ENCODE results near the gene MXD1.

The MXD1 gene

DNA sequence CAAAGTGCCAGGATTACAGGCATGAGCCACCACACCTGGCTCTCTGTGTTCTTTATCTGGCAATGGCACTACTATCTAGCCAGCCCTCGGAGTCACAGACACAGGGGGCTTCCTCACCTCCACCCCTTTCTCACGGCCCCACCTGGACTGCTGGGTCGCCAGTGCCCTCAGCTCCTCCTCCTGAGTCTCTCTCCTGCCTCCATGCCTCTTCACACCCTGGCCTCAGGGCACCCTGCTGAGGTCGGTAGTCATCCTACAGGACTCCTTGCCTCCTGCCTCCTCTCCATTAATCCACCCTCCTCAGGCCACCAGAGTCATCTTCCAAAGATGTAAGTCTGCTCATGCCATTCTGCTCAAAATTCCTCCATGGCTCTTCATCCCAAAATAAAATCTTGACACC is 55.1 kb downstream of the MXD1 start:
- H3K9me3 ChIP-seq (ENCODE audit: insufficient read depth, low read depth, low read length) = peaks cover 3% of the 10 kb centered on the region
- H4K12ac ChIP-seq (ENCODE audit: low read depth, low read length) = no peak overlapping the region
- no CpG with 5 or more reads among the region's 4 CpGs for WGBS (ENCODE audit: extremely low coverage, insufficient coverage, insufficient read length)
- H3K27ac ChIP-seq (ENCODE audit: low read depth, low read length) = no peak overlapping the region
- no peak overlapping the region for H3K4me2 ChIP-seq (ENCODE audit: low read length)
- no peak overlapping the region for H4K8ac ChIP-seq (ENCODE audit: low read depth, low read length)
- no peak overlapping the region for H3K4ac ChIP-seq (ENCODE audit: low read depth, low read length)
- no peak overlapping the region for H3K14ac ChIP-seq (ENCODE audit: low read length)
- H3K23ac ChIP-seq (ENCODE audit: low read length) = no peak overlapping the region
- H2BK5ac ChIP-seq (ENCODE audit: low read depth, low read length, poor library complexity) = no peak overlapping the region
- peaks cover 7% of the 10 kb centered on the region in 2 experiments for H3K4me1 ChIP-seq (ENCODE audit: control insufficient read depth in 1 of 2, insufficient read depth in 2 of 2, low read length in 2 of 2)
- peaks cover 2% of the 10 kb centered on the region for H3K79me2 ChIP-seq (ENCODE audit: control insufficient read depth, insufficient read depth, low read length, poor library complexity)
- H3K4me3 ChIP-seq (ENCODE audit: low read depth, low read length) = no peak overlapping the region
- H2BK120ac ChIP-seq (ENCODE audit: insufficient read depth, low read length, poor library complexity) = no peak overlapping the region
- H3K27me3 ChIP-seq (ENCODE audit: insufficient read depth, low read length) = no peaks in the 10 kb centered on the region
- H2AFZ ChIP-seq (ENCODE audit: insufficient read depth, low read length, poor library complexity) = no peak overlapping the region
- H3K9ac ChIP-seq (ENCODE audit: low read length) = no peak overlapping the region
- no peak overlapping the region for H2BK12ac ChIP-seq (ENCODE audit: low read length)
- no peak overlapping the region for H3K18ac ChIP-seq (ENCODE audit: low read length)
- no peak overlapping the region for H2AK5ac ChIP-seq (ENCODE audit: low read length)
- no peak overlapping the region for H4K91ac ChIP-seq (ENCODE audit: low read depth, low read length)
- no peaks in the 10 kb centered on the region for H3K36me3 ChIP-seq (ENCODE audit: control insufficient read depth in 1 of 2, insufficient read depth in 2 of 2, low read length in 2 of 2)
- DNase-seq = peak; percentile 91 to 92
- H3K79me1 ChIP-seq (ENCODE audit: low read length) = peaks cover 2% of the 10 kb centered on the region

DNA sequence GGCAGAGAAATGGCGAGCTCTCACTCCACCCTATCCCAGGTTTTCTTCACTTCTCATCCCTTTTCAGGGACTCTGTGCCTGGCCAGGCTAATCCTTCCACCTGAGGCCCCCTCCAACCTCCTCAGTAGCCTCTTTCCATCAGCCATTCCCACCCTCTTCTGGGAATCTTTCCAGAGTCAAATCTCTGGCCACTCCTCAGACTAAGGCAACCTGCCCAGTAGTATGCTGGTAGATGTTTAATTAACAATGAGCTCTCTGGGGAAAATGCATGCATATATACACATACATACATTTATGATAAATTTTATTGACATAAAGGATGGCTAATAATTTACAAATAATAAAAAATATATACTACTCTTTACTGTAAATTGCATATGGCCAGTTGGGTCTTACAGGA is 57.9 kb downstream of the MXD1 start:
- Histone ChIP-seq H3K14ac (ENCODE audit: low read length) (no peak overlapping the region), H3K4me1 (ENCODE audit: control insufficient read depth in 1 of 2, insufficient read depth in 2 of 2, low read length in 2 of 2) (peaks cover 2 to 4% of the 10 kb centered on the region in 2 experiments), H3K23ac (ENCODE audit: low read length) (no peak overlapping the region), H3K4ac (ENCODE audit: low read depth, low read length) (no peak overlapping the region), H2BK120ac (ENCODE audit: insufficient read depth, low read length, poor library complexity) (no peak overlapping the region), H3K9ac (ENCODE audit: low read length) (no peak overlapping the region), H2BK12ac (ENCODE audit: low read length) (no peak overlapping the region), H3K79me2 (ENCODE audit: control insufficient read depth, insufficient read depth, low read length, poor library complexity) (peaks cover 2% of the 10 kb centered on the region), H4K8ac (ENCODE audit: low read depth, low read length) (no peak overlapping the region), H3K27me3 (ENCODE audit: insufficient read depth, low read length) (no peaks in the 10 kb centered on the region), H3K79me1 (ENCODE audit: low read length) (peaks cover 4% of the 10 kb centered on the region), H3K27ac (ENCODE audit: low read depth, low read length) (no peak overlapping the region), H3K36me3 (ENCODE audit: control insufficient read depth in 1 of 2, insufficient read depth in 2 of 2, low read length in 2 of 2) (no peaks in the 10 kb centered on the region), H4K12ac (ENCODE audit: low read depth, low read length) (no peak overlapping the region), H3K4me3 (ENCODE audit: low read depth, low read length) (no peak overlapping the region), H2BK5ac (ENCODE audit: low read depth, low read length, poor library complexity) (no peak overlapping the region), H3K18ac (ENCODE audit: low read length) (no peak overlapping the region), H4K91ac (ENCODE audit: low read depth, low read length) (no peak overlapping the region), H2AK5ac (ENCODE audit: low read length) (no peak overlapping the region), H3K9me3 (ENCODE audit: insufficient read depth, low read depth, low read length) (peaks cover 3% of the 10 kb centered on the region), H2AFZ (ENCODE audit: insufficient read depth, low read length, poor library complexity) (no peak overlapping the region), H3K4me2 (ENCODE audit: low read length) (no peak overlapping the region)
- WGBS (ENCODE audit: extremely low coverage, insufficient coverage, insufficient read length) = no CpG with 5 or more reads among the region's 1 CpG
- no peak for DNase-seq

DNA sequence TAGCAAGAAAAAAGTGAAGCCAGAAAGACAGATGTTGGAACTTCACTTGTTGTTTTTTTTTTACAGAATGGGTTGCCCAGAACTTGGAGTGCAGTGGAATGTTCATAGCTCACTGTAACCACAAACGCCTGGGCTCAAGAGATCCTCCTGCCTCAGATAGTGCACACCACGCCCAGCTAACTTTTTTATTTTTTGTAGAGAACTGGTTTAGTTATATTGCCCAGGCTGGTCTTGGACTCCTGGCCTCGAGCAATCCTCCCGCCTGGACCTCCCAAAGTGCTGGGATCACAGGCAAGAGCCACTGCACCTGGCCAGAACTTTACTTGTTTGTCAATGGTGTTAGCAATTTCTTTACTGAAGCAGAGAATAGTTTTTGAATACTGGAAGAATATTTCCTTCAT is 58.4 kb downstream of the MXD1 start:
- no peaks in the 10 kb centered on the region for H3K27me3 ChIP-seq (ENCODE audit: insufficient read depth, low read length)
- H2BK12ac ChIP-seq (ENCODE audit: low read length) = no peak overlapping the region
- peaks cover 7% of the 10 kb centered on the region for H3K79me1 ChIP-seq (ENCODE audit: low read length)
- H3K9ac ChIP-seq (ENCODE audit: low read length) = no peak overlapping the region
- H3K79me2 ChIP-seq (ENCODE audit: control insufficient read depth, insufficient read depth, low read length, poor library complexity) = peaks cover 2% of the 10 kb centered on the region
- no peaks in the 10 kb centered on the region for H3K36me3 ChIP-seq (ENCODE audit: control insufficient read depth in 1 of 2, insufficient read depth in 2 of 2, low read length in 2 of 2)
- H2BK120ac ChIP-seq (ENCODE audit: insufficient read depth, low read length, poor library complexity) = no peak overlapping the region
- peaks cover 7 to 8% of the 10 kb centered on the region in 2 experiments for H3K4me1 ChIP-seq (ENCODE audit: control insufficient read depth in 1 of 2, insufficient read depth in 2 of 2, low read length in 2 of 2)
- peaks cover 3% of the 10 kb centered on the region for H3K9me3 ChIP-seq (ENCODE audit: insufficient read depth, low read depth, low read length)
- no peak overlapping the region for H4K12ac ChIP-seq (ENCODE audit: low read depth, low read length)
- H2AFZ ChIP-seq (ENCODE audit: insufficient read depth, low read length, poor library complexity) = no peak overlapping the region
- H3K4me3 ChIP-seq (ENCODE audit: low read depth, low read length) = no peak overlapping the region
- WGBS (ENCODE audit: extremely low coverage, insufficient coverage, insufficient read length) = no CpG with 5 or more reads among the region's 4 CpGs
- H2AK5ac ChIP-seq (ENCODE audit: low read length) = no peak overlapping the region
- no peak overlapping the region for H3K23ac ChIP-seq (ENCODE audit: low read length)
- no peak overlapping the region for H3K14ac ChIP-seq (ENCODE audit: low read length)
- no peak overlapping the region for H3K18ac ChIP-seq (ENCODE audit: low read length)
- H3K4me2 ChIP-seq (ENCODE audit: low read length) = no peak overlapping the region
- no peak overlapping the region for H4K8ac ChIP-seq (ENCODE audit: low read depth, low read length)
- no peak overlapping the region for H4K91ac ChIP-seq (ENCODE audit: low read depth, low read length)
- H3K4ac ChIP-seq (ENCODE audit: low read depth, low read length) = no peak overlapping the region
- H3K27ac ChIP-seq (ENCODE audit: low read depth, low read length) = no peak overlapping the region
- DNase-seq = no peak
- no peak overlapping the region for H2BK5ac ChIP-seq (ENCODE audit: low read depth, low read length, poor library complexity)

DNA sequence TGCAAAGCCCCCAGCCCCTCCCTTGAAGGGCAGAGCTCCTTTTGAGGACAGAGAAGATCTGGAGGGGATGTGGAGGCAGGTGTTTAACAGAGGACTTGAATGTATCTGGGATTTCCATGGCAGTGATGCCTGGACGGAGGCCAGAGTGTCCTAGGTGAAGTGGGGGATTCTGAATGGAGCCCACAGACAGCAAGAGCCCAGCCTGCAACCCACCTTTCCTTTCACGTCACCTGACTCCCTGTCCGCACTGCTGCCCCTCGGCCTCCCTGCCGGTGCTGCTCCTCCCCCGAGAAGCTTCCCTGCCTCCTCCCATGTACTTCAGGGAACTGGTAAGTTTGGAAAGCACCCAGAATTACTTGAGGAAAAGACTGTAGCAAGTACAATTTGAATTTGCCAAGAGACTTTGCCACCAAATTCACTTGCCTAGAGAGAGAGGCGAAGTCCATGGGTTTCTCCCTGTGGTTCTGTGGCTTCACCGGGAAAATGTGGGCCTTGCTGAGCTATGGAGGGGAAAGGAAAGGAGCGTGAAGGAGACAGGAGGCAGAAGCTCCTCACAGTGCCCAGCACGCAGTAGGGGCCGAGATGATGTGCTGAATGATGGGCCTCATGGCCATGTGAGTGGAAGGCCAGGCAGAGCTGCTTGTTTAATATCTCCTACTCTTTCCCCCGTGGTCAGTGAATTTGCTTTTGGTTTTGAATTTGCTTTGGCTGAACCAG is 60.4 kb downstream of the MXD1 start:
- no peaks in the 10 kb centered on the region for H3K9me3 ChIP-seq (ENCODE audit: insufficient read depth, low read depth, low read length)
- H2AFZ ChIP-seq (ENCODE audit: insufficient read depth, low read length, poor library complexity) = no peak overlapping the region
- no peak overlapping the region for H3K23ac ChIP-seq (ENCODE audit: low read length)
- H3K79me1 ChIP-seq (ENCODE audit: low read length) = peaks cover 13% of the 10 kb centered on the region
- peaks cover 13 to 14% of the 10 kb centered on the region in 2 experiments for H3K4me1 ChIP-seq (ENCODE audit: control insufficient read depth in 1 of 2, insufficient read depth in 2 of 2, low read length in 2 of 2)
- no peak overlapping the region for H3K4me3 ChIP-seq (ENCODE audit: low read depth, low read length)
- no peaks in the 10 kb centered on the region for H3K27me3 ChIP-seq (ENCODE audit: insufficient read depth, low read length)
- no peaks in the 10 kb centered on the region for H3K36me3 ChIP-seq (ENCODE audit: control insufficient read depth in 1 of 2, insufficient read depth in 2 of 2, low read length in 2 of 2)
- no peak overlapping the region for H2BK12ac ChIP-seq (ENCODE audit: low read length)
- H3K9ac ChIP-seq (ENCODE audit: low read length) = no peak overlapping the region
- DNase-seq = no peak
- no CpG with 5 or more reads among the region's 12 CpGs for WGBS (ENCODE audit: extremely low coverage, insufficient coverage, insufficient read length)
- no peak overlapping the region for H3K4me2 ChIP-seq (ENCODE audit: low read length)
- no peak overlapping the region for H3K18ac ChIP-seq (ENCODE audit: low read length)
- no peak overlapping the region for H2BK120ac ChIP-seq (ENCODE audit: insufficient read depth, low read length, poor library complexity)
- no peak overlapping the region for H4K12ac ChIP-seq (ENCODE audit: low read depth, low read length)
- H4K91ac ChIP-seq (ENCODE audit: low read depth, low read length) = peak overlapping the region; percentile 23
- H4K8ac ChIP-seq (ENCODE audit: low read depth, low read length) = no peak overlapping the region
- H2AK5ac ChIP-seq (ENCODE audit: low read length) = no peak overlapping the region
- no peak overlapping the region for H2BK5ac ChIP-seq (ENCODE audit: low read depth, low read length, poor library complexity)
- no peak overlapping the region for H3K27ac ChIP-seq (ENCODE audit: low read depth, low read length)
- H3K79me2 ChIP-seq (ENCODE audit: control insufficient read depth, insufficient read depth, low read length, poor library complexity) = peaks cover 2% of the 10 kb centered on the region
- no peak overlapping the region for H3K4ac ChIP-seq (ENCODE audit: low read depth, low read length)
- H3K14ac ChIP-seq (ENCODE audit: low read length) = no peak overlapping the region

All from trophoblast cell (in vitro differentiated cells and primary cell).